ENCODE measurements around the gene USP2.

GRCh38 chr11:119380827-119381180, 686 bp downstream of the USP2 start:
- TF ChIP-seq CTCF (IDR thresholded peaks at IDR 0.05; ENCODE audit: insufficient read depth, low read length) (no peak), GABPA (IDR thresholded peaks at IDR 0.05; ENCODE audit: low read depth) (no peak), SPI1 (IDR thresholded peaks at IDR 0.05; ENCODE audit: borderline replicate concordance, low read depth) (no peak)
- TF ChIP-seq, protein P1, sequence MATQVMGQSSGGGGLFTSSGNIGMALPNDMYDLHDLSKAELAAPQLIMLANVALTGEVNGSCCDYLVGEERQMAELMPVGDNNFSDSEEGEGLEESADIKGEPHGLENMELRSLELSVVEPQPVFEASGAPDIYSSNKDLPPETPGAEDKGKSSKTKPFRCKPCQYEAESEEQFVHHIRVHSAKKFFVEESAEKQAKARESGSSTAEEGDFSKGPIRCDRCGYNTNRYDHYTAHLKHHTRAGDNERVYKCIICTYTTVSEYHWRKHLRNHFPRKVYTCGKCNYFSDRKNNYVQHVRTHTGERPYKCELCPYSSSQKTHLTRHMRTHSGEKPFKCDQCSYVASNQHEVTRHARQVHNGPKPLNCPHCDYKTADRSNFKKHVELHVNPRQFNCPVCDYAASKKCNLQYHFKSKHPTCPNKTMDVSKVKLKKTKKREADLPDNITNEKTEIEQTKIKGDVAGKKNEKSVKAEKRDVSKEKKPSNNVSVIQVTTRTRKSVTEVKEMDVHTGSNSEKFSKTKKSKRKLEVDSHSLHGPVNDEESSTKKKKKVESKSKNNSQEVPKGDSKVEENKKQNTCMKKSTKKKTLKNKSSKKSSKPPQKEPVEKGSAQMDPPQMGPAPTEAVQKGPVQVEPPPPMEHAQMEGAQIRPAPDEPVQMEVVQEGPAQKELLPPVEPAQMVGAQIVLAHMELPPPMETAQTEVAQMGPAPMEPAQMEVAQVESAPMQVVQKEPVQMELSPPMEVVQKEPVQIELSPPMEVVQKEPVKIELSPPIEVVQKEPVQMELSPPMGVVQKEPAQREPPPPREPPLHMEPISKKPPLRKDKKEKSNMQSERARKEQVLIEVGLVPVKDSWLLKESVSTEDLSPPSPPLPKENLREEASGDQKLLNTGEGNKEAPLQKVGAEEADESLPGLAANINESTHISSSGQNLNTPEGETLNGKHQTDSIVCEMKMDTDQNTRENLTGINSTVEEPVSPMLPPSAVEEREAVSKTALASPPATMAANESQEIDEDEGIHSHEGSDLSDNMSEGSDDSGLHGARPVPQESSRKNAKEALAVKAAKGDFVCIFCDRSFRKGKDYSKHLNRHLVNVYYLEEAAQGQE (IDR thresholded peaks at IDR 0.05; ENCODE audit: insufficient replicate concordance, low read depth): no peak

Data from HL-60 (cell line).